HEK293T (cell line): ENCODE measurements around the gene RGS7.

Source experiments
- FOXA1 ChIP-seq: fragments of 450-650 bp; IDR thresholded peaks from 2 replicates; pipeline ENCODE4 v1.6.1; 2016; ENCODE audit warnings: mild to moderate bottlenecking
- FOXK2 ChIP-seq: fragments of 450-650 bp; IDR thresholded peaks from 2 replicates; pipeline ENCODE4 v1.6.1; 2016; ENCODE audit warnings: mild to moderate bottlenecking
- SP1 ChIP-seq: fragments of 450-650 bp; IDR thresholded peaks from 2 replicates; pipeline ENCODE4 v1.6.1; 2017

DNA sequence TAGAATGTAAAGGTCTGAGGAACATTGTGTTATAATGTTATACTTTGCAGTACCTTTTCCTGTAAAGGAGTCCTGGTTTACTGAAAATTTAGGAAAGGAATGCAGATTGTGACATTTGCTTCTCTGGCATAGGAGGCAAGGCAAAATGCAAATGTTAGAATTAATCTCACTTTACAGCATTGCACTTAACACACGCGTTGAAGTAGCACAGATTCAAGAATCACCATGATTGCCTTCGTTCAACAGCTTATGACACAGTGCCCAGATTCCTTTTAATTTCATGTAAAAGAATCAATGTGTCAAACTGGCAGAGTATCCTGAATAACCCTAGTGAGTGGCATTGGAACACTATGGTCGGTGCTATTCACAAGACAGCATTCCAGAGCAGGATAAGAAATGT is 47.4 kb downstream of the RGS7 start:
- TF ChIP-seq FOXK2 (no peak), FOXA1 (no peak), SP1 (no peak)
